DOHH2 (cell line): ENCODE measurements around the gene TP53BP2.

Experiments
- EZH2phosphoT487 ChIP-seq: fragments of 200-600 bp; sonication (generic); IDR thresholded peaks from 2 replicates; pipeline ENCODE4 v1.6.1; 2017; ENCODE audit warnings: borderline replicate concordance, mild to moderate bottlenecking, antibody characterized with exemption, low read length, moderate library complexity, mixed read lengths
- TF ChIP-seq, protein P1 (sequence below): fragments of 200-600 bp; sonication (generic); IDR thresholded peaks from one replicate; pipeline ENCODE4 v1.5.1; 2014; ENCODE audit warnings: antibody characterized with exemption, mild to moderate bottlenecking, low read depth, low read length; ENCODE audit not compliant: poor library complexity, severe bottlenecking

GRCh38 chr1:223759273-223759672 lies 86.5 kb downstream of the TP53BP2 start:
- TF ChIP-seq, protein P1, sequence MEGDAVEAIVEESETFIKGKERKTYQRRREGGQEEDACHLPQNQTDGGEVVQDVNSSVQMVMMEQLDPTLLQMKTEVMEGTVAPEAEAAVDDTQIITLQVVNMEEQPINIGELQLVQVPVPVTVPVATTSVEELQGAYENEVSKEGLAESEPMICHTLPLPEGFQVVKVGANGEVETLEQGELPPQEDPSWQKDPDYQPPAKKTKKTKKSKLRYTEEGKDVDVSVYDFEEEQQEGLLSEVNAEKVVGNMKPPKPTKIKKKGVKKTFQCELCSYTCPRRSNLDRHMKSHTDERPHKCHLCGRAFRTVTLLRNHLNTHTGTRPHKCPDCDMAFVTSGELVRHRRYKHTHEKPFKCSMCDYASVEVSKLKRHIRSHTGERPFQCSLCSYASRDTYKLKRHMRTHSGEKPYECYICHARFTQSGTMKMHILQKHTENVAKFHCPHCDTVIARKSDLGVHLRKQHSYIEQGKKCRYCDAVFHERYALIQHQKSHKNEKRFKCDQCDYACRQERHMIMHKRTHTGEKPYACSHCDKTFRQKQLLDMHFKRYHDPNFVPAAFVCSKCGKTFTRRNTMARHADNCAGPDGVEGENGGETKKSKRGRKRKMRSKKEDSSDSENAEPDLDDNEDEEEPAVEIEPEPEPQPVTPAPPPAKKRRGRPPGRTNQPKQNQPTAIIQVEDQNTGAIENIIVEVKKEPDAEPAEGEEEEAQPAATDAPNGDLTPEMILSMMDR, result no peak
- TF ChIP-seq EZH2phosphoT487, result no peak
